GM10266 (cell line): ENCODE results near the gene USP32.

Source experiments
- DNase-seq: peaks from one replicate; pipeline ENCODE4 v3.0.0; 2012; ENCODE audit errors: extremely low spot score
- TF ChIP-seq, protein P1 (sequence below): IDR thresholded peaks from 2 replicates; pipeline ENCODE4 v1.5.1; 2012; ENCODE audit warnings: mild to moderate bottlenecking, low read depth; ENCODE audit not compliant: control insufficient read depth, insufficient read depth; ENCODE audit errors: missing control alignments

The USP32 gene

DNA sequence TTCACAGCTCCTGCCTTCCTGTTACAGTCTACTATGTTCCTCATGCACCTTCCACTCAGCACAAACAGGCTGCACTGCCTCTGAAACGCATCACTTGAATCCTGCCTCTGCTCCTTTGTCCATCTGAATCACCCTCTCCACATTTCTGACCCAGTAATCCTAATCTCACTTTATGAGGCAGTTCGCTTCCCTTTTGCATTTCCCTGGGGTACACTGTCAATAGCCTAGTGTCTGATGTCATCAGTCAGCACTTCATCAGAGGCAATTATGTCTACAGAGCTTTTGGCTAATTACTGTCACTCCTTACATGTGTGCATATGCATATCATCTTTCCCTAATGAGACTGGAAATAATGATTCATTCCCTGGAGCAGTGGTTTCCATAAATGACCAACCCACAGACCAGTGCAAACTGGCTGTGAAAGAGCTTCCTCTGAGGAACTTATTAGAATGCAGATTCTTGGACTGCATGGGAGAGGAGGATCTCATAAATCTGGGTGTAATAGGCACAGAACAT, 218.6 kb downstream of the USP32 start:
- DNase-seq, result no peak
- TF ChIP-seq, protein P1, sequence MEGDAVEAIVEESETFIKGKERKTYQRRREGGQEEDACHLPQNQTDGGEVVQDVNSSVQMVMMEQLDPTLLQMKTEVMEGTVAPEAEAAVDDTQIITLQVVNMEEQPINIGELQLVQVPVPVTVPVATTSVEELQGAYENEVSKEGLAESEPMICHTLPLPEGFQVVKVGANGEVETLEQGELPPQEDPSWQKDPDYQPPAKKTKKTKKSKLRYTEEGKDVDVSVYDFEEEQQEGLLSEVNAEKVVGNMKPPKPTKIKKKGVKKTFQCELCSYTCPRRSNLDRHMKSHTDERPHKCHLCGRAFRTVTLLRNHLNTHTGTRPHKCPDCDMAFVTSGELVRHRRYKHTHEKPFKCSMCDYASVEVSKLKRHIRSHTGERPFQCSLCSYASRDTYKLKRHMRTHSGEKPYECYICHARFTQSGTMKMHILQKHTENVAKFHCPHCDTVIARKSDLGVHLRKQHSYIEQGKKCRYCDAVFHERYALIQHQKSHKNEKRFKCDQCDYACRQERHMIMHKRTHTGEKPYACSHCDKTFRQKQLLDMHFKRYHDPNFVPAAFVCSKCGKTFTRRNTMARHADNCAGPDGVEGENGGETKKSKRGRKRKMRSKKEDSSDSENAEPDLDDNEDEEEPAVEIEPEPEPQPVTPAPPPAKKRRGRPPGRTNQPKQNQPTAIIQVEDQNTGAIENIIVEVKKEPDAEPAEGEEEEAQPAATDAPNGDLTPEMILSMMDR, result no peak

DNA sequence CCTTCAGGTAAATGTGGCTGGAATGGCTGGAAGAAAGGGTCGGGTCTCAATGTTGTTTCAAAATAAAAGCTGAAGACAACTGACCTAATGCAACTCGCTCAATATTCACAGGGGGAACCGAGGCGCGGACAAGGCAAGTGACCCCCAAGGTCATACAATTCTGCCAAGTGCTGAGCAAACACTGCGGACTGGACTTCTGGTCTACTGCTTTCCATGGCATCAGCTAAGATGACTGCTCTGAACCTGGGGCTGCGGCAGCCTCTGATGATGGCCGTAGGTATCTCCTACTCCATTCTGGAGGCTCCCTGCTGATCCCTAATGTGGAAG, 220.2 kb downstream of the USP32 start:
- TF ChIP-seq, protein P1, result no peak

DNA sequence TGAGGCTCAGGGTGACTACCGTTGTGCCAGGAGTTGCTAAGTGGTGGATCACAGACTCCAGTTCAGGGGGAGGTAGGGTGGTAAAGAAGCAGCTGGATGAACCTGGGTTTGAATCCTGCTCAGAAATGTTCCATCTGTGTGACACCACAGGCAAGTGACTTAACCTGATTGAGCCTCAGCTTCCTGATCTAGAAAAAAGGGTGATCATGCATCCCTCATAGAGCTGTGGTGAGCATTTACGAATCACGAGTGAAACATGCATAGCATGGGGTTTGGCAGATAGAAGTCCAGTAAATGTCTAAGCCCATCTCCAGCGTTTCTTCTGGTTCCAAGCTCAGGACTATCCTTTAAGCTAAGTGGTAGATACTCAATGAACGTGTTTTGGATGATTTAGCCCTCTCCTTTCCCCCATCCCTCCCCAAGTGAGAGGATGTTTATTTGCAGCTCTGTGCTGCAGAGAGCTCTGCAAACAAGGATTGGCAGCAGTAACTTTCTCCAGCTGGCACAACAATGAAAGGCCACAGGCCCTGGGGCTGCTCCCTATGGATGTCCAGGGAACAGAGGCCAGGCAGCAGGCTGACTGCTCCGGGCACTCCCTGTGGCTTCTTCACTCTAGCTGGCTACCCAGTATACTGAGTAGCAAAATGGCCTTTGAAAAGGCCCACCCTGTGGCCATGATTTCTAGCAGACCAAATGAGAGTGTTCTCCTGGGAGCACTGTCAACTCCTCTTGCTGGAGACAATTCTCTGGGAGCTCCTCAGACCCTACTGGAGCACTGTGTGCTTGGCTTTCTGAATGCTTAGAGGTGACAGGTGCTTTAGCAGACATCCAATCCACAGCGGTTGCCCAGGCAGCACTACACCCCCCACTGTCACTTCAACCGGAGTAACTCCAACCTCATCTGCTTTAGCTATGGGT, 220.8 kb downstream of the USP32 start:
- TF ChIP-seq, protein P1, result no peak
- no peak for DNase-seq

More for the DNA sequence above, 220.2 kb downstream of the USP32 start:
- DNase-seq, result no peak

DNA sequence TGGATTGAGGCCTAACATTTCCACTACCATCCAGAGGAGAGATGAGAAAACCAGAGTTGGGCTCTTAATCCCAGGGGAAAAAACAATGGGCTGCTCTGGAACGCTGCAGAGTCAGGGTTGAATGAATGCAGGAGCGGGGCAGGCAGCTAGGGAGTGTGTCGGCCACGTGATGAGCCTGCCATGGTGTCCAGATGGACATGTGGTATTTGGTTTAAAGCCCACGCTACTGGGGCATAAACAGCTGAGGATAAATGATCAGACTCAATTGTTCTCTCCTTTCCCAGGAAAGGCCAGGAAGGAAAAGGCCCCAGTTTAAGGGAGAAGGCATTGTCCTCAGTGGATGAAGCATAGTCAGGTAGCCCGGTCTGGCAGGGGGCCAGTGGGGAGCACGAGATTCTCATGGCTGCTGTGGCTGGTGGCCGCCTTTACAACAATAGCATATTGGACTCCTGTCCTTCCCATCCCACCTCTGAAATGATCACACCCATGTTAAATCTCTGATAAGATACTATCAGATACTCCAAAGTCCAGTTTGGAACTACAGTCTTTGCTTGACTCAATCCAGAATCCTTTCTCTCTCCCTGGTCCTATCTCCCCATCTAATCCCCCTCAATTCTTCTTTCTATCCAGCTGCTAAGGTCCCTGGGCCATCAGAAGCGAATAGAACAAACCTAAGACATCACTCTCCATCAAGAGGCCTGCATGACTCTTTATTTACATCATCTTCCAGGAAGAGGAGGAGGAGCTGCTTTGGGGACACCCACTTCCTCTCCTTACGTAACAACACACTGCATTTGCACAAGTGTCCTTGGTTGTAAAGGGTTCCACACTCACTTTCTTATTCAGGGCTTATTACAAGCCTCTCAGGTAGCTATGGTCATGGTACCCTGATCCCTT, 221.8 kb downstream of the USP32 start:
- no peak for DNase-seq
- TF ChIP-seq, protein P1, result no peak

DNA sequence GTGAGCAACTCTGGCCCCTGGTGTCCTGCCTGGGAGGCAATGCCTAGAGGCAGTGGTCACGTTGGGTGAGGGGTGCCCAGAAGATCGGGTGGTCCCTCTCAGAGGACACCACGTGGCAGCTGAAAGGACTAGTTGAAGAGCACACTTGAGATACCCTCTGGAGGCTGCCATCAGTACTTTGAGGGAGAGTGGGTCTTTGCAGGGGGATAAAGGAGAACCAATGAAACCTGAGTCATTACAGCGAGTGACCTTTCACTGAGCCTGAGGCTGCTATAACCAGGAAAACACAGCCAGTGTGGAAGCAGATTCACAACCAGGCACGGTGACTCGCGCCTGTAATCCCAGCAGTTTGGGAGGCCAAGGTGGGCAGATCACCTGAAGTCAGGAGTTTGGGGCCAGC, 223.3 kb downstream of the USP32 start:
- no peak for DNase-seq
- TF ChIP-seq, protein P1, result no peak

DNA sequence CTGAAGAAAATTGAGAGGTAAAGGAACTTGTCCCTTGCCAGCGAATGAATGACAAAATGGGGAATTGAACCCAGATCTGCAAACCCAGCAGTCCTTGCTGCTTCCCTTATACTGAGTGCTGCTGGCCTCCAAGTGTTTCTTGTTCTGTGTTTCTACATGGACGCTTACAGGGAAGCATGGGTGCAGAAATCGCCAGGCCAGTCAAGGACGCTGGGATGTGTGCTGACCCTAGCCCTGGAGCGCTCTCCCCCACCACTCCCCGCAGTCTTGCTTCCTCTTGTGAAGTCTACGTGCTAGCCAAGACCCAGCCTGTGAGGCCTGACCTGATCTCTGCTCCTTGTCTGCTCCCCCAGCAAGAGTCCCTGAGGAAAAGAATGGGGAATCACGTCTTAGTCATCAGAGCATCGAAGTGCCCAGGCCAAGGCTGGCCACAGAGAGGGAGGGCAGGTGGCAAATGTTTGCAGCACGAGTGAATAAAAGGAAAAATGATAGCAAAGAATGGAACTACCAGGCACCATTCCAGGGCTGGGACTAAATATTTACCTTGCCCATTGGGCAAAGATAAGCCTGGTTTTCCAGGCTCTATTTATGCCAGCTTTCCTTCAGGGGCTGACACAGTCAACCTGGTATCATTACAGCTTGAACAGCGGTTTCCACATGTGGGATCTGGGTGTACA, 224.7 kb downstream of the USP32 start:
- DNase-seq, result no peak

More for the DNA sequence above, 224.7 kb downstream of the USP32 start:
- TF ChIP-seq, protein P1, result no peak
